OCI-LY1 (cell line): ENCODE measurements around the gene MRM2.

Source experiments
- H2AFZ ChIP-seq: fragments of 200-600 bp; sonication (generic), shearing (Covaris generic); 2 replicates; pipeline ENCODE4 v1.6.0; 2014; ENCODE audit warnings: antibody characterized with exemption, mild to moderate bottlenecking, low read length
- H3F3A ChIP-seq: fragments of 200-600 bp; sonication (generic), shearing (Covaris generic); 2 replicates; pipeline ENCODE4 v1.6.0; 2014; ENCODE audit warnings: mild to moderate bottlenecking, antibody characterized with exemption, low read length, moderate library complexity; ENCODE audit not compliant: insufficient read depth
- H3K27ac ChIP-seq: fragments of 200-600 bp; sonication (generic); 2 replicates; pipeline ENCODE4 v1.5.1; 2014; ENCODE audit warnings: low read length, mixed run types, mild to moderate bottlenecking, low read depth; ENCODE audit not compliant: poor library complexity, severe bottlenecking
- H3K27me3 ChIP-seq: fragments of 200-600 bp; sonication (generic); 2 replicates; pipeline ENCODE4 v1.6.0; 2014; ENCODE audit warnings: antibody characterized with exemption, mild to moderate bottlenecking, low read length, moderate library complexity; ENCODE audit not compliant: insufficient read depth
- H3K36me3 ChIP-seq: fragments of 200-600 bp; sonication (generic); 2 replicates; pipeline ENCODE4 v1.6.1; 2014; ENCODE audit warnings: mild to moderate bottlenecking, antibody characterized with exemption, low read length, moderate library complexity, mixed read lengths; ENCODE audit not compliant: insufficient read depth
- H3K4me1 ChIP-seq: fragments of 200-600 bp; sonication (generic); 2 replicates; pipeline ENCODE4 v1.5.1; 2014; ENCODE audit warnings: mild to moderate bottlenecking, low read length, moderate library complexity; ENCODE audit not compliant: insufficient read depth, severe bottlenecking
- H3K4me2 ChIP-seq: fragments of 200-600 bp; sonication (generic), shearing (Covaris generic); 2 replicates; pipeline ENCODE4 v1.6.1; 2014; ENCODE audit warnings: low read length
- H3K4me3 ChIP-seq: fragments of 200-600 bp; sonication (generic); 2 replicates; pipeline ENCODE4 v1.5.1; 2014; ENCODE audit warnings: low read length, low read depth, mild to moderate bottlenecking, mixed read lengths; ENCODE audit not compliant: poor library complexity, severe bottlenecking
- H3K79me2 ChIP-seq: fragments of 200-600 bp; shearing (Covaris generic); 2 replicates; pipeline ENCODE4 v1.6.1; 2016; ENCODE audit warnings: mixed run types, low read length, mixed read lengths; ENCODE audit not compliant: insufficient read depth
- H3K9ac ChIP-seq: fragments of 200-600 bp; sonication (generic), shearing (Covaris generic); 2 replicates; pipeline ENCODE4 v1.6.1; 2014; ENCODE audit warnings: mild to moderate bottlenecking, low read length, mixed read lengths
- H3K9me2 ChIP-seq: fragments of 200-600 bp; sonication (generic), shearing (Covaris generic); 2 replicates; pipeline ENCODE4 v1.6.1; 2014; ENCODE audit warnings: low read depth, mild to moderate bottlenecking, low read length, mixed read lengths
- H3K9me3 ChIP-seq: fragments of 200-600 bp; shearing (Covaris generic); 2 replicates; pipeline ENCODE4 v1.6.1; 2014; ENCODE audit warnings: low read length, mixed read lengths
- H4K20me1 ChIP-seq: fragments of 200-600 bp; sonication (generic), shearing (Covaris generic); 2 replicates; pipeline ENCODE4 v1.6.0; 2016; ENCODE audit warnings: mild to moderate bottlenecking, low read length; ENCODE audit not compliant: insufficient read depth
- EZH2 ChIP-seq: fragments of 200-600 bp; sonication (generic), shearing (Covaris generic); IDR thresholded peaks from 2 replicates; pipeline ENCODE4 v1.8.0; 2017; ENCODE audit warnings: borderline replicate concordance, mixed run types, mild to moderate bottlenecking, antibody characterized with exemption, low read length, moderate library complexity, mixed read lengths
- TF ChIP-seq, protein P1 (sequence below): fragments of 200-600 bp; sonication (generic), shearing (Covaris generic); IDR thresholded peaks from 2 replicates; pipeline ENCODE4 v1.5.1; 2017; ENCODE audit warnings: mild to moderate bottlenecking, antibody characterized with exemption, low read length, moderate library complexity, mixed read lengths

Gene MRM2

GRCh38 chr7:2197436-2198155, 44.4 kb downstream of the MRM2 start:
- H3K27ac ChIP-seq, result no peak overlapping the region
- H2AFZ ChIP-seq, result no peak overlapping the region
- H3F3A ChIP-seq, result no peaks in the 10 kb centered on the region
- TF ChIP-seq, protein P1, sequence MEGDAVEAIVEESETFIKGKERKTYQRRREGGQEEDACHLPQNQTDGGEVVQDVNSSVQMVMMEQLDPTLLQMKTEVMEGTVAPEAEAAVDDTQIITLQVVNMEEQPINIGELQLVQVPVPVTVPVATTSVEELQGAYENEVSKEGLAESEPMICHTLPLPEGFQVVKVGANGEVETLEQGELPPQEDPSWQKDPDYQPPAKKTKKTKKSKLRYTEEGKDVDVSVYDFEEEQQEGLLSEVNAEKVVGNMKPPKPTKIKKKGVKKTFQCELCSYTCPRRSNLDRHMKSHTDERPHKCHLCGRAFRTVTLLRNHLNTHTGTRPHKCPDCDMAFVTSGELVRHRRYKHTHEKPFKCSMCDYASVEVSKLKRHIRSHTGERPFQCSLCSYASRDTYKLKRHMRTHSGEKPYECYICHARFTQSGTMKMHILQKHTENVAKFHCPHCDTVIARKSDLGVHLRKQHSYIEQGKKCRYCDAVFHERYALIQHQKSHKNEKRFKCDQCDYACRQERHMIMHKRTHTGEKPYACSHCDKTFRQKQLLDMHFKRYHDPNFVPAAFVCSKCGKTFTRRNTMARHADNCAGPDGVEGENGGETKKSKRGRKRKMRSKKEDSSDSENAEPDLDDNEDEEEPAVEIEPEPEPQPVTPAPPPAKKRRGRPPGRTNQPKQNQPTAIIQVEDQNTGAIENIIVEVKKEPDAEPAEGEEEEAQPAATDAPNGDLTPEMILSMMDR, result no peak
- TF ChIP-seq EZH2, result no peak
- H3K9ac ChIP-seq, result no peak overlapping the region
- peaks cover 50% of the 10 kb centered on the region for H3K36me3 ChIP-seq
- no peaks in the 10 kb centered on the region for H4K20me1 ChIP-seq
- no peaks in the 10 kb centered on the region for H3K4me1 ChIP-seq
- H3K79me2 ChIP-seq, result no peaks in the 10 kb centered on the region
- H3K27me3 ChIP-seq, result no peaks in the 10 kb centered on the region
- no peaks in the 10 kb centered on the region for H3K9me2 ChIP-seq
- H3K4me3 ChIP-seq, result no peak overlapping the region
- H3K4me2 ChIP-seq, result no peak overlapping the region
- peaks cover 6% of the 10 kb centered on the region for H3K9me3 ChIP-seq

DNA sequence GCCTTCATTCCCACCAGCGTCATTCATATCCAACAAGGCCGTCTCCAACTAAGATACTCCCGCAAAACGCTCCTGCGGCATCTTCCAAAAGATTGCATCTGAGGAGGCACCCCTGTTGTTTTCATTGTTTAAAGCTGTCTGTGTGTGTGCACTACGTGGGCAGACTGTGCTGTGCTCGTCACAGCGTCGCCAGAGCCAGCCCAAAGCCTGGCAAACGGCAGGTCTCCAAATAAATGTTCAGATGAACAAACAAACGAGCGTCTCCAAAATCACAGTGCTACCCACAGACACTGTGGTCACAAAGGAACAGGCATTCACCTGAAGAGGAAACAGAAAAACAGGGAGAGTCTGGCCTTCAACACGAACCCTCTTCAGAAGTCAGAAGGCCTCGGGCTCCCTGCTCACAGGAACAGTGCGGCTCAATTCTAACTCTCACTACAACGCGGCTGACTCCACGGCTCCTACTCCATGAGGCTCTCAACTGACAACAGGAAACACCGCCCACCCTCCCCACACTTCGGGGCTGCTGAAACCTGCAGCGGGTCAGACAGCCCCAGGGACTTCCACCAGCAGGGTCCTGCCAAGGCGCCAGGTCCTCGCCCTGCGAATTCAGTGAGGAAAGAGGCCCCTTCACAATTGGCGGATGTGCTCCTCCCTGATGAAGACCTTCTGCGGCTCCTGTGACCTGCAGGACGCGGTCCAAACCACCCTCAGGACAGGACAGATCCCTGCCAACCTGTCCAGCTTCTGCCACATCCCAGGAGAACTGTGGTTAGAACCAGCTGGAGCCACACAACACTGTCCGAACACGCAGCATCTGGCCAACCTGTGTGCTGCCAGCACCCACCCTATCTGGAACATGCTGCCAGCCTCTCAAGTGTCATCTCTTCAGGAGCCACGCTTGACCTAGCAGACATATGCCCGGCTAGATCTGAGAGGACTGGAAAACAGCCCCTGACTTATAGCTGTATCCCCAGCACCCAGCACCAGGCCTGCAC, 45.3 kb downstream of the MRM2 start:
- Histone ChIP-seq H4K20me1 (no peaks in the 10 kb centered on the region), H3K27me3 (no peaks in the 10 kb centered on the region), H3K79me2 (no peaks in the 10 kb centered on the region), H3K4me1 (no peaks in the 10 kb centered on the region), H3K27ac (no peak overlapping the region), H3F3A (no peaks in the 10 kb centered on the region), H3K36me3 (peaks cover 49% of the 10 kb centered on the region), H3K9ac (no peak overlapping the region), H3K4me3 (no peak overlapping the region), H3K9me2 (no peaks in the 10 kb centered on the region), H3K4me2 (no peak overlapping the region), H2AFZ (no peak overlapping the region), H3K9me3 (peaks cover 6% of the 10 kb centered on the region)
- TF ChIP-seq, protein P1, result no peak
- TF ChIP-seq EZH2, result no peak

DNA sequence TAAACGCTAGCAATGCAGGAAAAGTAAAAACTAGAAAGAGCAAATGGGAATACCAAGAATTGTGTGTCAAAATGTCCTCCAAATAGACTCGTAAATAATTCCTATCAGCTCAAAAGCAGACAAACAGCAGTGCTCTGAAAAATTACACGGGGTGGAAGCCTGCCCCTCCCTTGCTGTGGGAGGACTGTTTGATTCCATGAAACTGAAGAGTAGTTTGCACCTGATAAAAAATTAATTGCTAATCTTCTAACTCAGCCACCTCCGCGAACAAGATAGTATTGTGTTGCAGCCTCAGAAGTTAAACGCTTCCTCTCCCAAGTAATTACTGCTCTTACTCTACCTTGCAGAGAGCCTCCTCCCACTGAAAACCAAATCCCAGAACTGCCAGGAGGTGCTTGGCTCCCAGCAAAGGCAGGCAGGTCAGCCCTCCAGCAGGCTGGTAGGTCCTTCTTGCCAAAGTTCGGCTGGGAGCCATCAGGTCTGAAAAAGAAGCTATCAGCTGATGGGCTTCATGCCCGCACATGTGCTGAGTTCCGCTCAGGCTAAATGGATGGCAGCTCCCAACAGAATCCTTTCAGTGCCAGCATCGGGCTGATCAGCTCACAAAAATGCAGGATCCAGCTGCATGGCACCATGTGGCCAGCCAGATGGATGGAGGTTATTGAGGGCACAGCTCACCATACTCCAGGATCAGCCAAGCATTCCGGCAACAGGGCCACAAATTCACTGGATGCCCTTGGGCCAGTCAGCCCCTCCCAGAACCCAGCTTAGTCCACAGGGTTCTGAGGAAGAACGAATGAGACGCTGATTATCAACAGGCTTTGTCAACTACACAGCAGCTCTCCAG, 46.4 kb downstream of the MRM2 start:
- no peaks in the 10 kb centered on the region for H3K79me2 ChIP-seq
- H3K4me1 ChIP-seq, result no peaks in the 10 kb centered on the region
- no peak overlapping the region for H3K9ac ChIP-seq
- no peak overlapping the region for H2AFZ ChIP-seq
- no peaks in the 10 kb centered on the region for H4K20me1 ChIP-seq
- no peaks in the 10 kb centered on the region for H3K9me2 ChIP-seq
- peaks cover 6% of the 10 kb centered on the region for H3K9me3 ChIP-seq
- no peaks in the 10 kb centered on the region for H3F3A ChIP-seq
- no peak overlapping the region for H3K4me3 ChIP-seq
- H3K27ac ChIP-seq, result no peak overlapping the region
- H3K36me3 ChIP-seq, result peaks cover 47% of the 10 kb centered on the region
- no peak overlapping the region for H3K4me2 ChIP-seq
- TF ChIP-seq EZH2, result no peak
- TF ChIP-seq, protein P1, result no peak
- no peaks in the 10 kb centered on the region for H3K27me3 ChIP-seq
